GM12801 (cell line): ENCODE results near the gene SDK1.

Source experiments
- CTCF ChIP-seq: IDR thresholded peaks from one replicate; pipeline ENCODE4 v1.5.1; 2011; ENCODE audit warnings: control low read depth; ENCODE audit not compliant: insufficient read length; ENCODE audit errors: extremely low read depth

SDK1 gene

GRCh38 chr7:3767917-3768777 is 467.1 kb downstream of the SDK1 start:
- TF ChIP-seq CTCF = no peak

- TF ChIP-seq CTCF = no peak
Measured at GRCh38 chr7:3771906-3772305, 470.9 kb downstream of the SDK1 start.

GRCh38 chr7:3778345-3778744 is 477.3 kb downstream of the SDK1 start:
- no peak for TF ChIP-seq CTCF

GRCh38 chr7:3780016-3780415 is 479.0 kb downstream of the SDK1 start:
- no peak for TF ChIP-seq CTCF

- no peak for TF ChIP-seq CTCF
Measured at GRCh38 chr7:3780525-3780924, 479.5 kb downstream of the SDK1 start.

GRCh38 chr7:3781607-3782006 is 480.6 kb downstream of the SDK1 start:
- no peak for TF ChIP-seq CTCF

GRCh38 chr7:3787717-3788264 is 486.7 kb downstream of the SDK1 start:
- TF ChIP-seq CTCF = no peak
